GM12875 (cell line): ENCODE results near the gene SNRNP70.
"Not testable (repeated sequence)": the region's sequence is repeated elsewhere in the genome, so short reads cannot be mapped to it uniquely, and the experiment has no call there.

Source experiments
- H3K4me3 ChIP-seq: one replicate; pipeline ENCODE4 v1.5.1; 2011; ENCODE audit warnings: low read depth, low read length, control low read depth
- CTCF ChIP-seq: IDR thresholded peaks from 2 replicates; pipeline ENCODE4 v1.5.1; 2011; ENCODE audit warnings: low read depth, mild to moderate bottlenecking, control low read depth, inconsistent platforms, low read length, moderate library complexity, borderline replicate concordance; ENCODE audit not compliant: insufficient read depth

Gene SNRNP70

DNA sequence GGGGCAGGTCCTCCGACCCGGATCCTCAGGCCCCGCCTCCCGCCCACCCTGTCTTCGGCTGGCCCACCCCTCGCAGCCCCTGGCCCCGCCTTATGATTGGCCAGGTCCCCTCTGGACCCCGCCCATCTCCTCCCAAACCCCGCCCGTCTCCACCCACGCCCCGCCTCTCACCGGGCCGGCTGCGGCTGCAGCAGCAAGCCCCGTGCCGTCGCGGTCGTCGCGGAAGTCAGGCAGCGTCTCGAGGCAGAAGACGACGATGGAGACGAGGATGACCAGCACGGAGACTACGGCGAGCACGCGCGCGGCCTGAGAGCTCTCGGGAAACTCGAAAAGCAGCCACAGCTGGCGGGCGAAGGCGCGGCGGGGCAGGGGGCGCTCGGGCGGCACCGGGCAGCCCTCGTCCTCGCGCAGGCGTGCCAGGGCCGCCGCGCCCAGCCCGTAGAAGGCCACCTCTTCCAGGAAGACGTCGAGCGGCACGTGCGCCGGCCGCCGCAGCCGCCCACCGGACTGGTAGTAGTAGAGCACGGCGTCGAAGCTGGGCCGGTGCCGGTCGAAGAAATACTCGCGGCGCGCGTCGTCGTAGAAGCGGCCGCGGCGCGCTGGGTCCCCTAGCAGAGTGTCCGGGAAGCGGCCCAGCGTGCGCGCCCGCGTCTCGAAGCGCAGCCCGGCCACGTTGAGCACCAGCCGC is 13.2 kb upstream of the SNRNP70 start:
- no peak overlapping the region for H3K4me3 ChIP-seq
- no peak for TF ChIP-seq CTCF

GRCh38 chr19:49073514-49074378 is 11.5 kb upstream of the SNRNP70 start:
- TF ChIP-seq CTCF, result peak; percentile 32
- H3K4me3 ChIP-seq, result no peak overlapping the region

DNA sequence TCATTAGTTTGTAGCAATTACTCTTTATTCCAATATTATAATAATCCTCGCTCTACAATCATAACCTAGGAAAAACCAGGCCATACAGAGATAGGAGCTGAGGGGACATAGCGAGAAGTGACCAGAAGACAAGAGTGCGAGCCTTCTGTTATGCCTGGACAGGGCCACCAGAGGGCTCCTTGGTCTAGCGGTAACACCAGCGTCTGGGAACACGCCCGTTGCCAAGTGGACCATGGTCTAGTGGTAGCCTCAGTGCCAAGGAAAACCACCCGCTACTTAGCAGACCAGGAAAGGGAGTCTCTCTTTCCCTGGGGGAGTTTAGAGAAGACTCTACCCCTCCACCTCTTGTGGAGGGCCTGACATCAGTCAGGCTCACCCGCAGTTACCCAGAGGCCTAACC is 10.4 kb upstream of the SNRNP70 start:
- H3K4me3 ChIP-seq, result not testable (repeated sequence)
- peak; percentile 54 for TF ChIP-seq CTCF

- no peak for TF ChIP-seq CTCF
- no peak overlapping the region for H3K4me3 ChIP-seq
Observed at GRCh38 chr19:49080392-49080791, 4.9 kb upstream of the SNRNP70 start.

DNA sequence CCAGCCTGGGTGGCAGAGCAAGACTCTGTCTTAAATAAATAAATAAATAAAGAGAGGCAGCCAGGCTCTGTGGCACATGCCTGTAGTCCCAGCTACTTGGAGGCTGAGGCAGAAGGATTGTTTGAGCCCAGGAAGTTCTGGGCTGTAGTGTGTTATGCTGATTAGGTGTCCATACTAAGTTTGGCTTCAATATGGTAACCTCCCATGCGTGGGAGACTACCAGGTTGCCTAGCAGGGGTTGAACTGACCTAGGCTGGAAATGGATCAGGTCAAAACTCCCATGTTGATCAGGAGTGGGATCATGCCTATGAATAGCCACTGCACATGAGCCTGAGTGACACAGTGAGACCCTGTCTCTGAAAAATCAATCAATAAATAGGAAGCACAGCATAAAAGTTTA is 4.0 kb upstream of the SNRNP70 start:
- no peak for TF ChIP-seq CTCF
- no peak overlapping the region for H3K4me3 ChIP-seq

DNA sequence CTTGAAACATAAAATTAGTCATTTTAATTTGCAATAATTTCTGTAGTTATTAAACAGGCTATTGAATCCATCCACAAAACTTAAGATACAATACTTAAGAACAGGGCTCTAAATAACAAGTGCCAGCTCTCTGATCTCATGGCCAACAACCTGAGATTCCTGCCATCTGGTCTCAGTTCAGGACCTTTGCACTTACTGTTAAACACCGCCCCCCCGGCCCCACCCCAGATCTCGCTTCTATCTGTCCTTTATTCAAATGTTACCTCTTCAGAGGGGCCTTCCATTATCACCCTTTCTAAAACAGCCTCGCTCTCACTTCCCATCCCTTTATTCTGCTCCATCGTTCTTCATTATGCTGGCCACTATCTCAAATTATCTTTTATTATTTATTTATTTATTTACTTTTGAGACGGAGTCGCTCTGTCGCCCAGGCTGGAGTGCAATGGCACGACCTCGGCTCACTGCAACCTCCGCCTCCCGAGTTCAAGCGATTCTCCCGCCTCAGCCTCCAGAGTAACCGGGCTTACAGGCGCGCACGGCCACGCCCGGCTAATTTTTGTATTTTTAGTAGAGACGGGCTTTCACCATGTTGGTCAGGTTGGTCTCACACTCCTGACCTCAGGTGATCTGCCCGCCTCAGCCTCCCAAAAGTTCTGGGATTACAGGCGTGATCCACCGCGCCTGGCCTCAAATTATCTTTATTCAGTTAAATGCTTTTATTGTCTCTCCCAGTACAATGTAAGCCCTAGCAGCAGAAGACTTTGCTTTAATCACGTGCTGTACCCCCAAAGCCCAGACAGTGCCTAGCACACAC is 838 bp upstream of the SNRNP70 start:
- peak overlapping the region; percentile 100 for H3K4me3 ChIP-seq
- TF ChIP-seq CTCF, result no peak
